ENCODE measurements around the gene CCDC187. TPM values are rescaled to one million over a fixed set of nuclear protein-coding genes. Genes with fewer than 3 reads are reported as not detected.

CCDC187 gene
- total RNA-seq, 2 donors from 2014 or later: 0.30 to 0.48 TPM

GRCh38 chr9:136235171-136235570 lies 68.7 kb downstream of the CCDC187 start:
- H3K9ac ChIP-seq (ENCODE audit: low read depth in 2 of 2, low read length in 2 of 2): no peak overlapping the region
- TF ChIP-seq, protein P1, sequence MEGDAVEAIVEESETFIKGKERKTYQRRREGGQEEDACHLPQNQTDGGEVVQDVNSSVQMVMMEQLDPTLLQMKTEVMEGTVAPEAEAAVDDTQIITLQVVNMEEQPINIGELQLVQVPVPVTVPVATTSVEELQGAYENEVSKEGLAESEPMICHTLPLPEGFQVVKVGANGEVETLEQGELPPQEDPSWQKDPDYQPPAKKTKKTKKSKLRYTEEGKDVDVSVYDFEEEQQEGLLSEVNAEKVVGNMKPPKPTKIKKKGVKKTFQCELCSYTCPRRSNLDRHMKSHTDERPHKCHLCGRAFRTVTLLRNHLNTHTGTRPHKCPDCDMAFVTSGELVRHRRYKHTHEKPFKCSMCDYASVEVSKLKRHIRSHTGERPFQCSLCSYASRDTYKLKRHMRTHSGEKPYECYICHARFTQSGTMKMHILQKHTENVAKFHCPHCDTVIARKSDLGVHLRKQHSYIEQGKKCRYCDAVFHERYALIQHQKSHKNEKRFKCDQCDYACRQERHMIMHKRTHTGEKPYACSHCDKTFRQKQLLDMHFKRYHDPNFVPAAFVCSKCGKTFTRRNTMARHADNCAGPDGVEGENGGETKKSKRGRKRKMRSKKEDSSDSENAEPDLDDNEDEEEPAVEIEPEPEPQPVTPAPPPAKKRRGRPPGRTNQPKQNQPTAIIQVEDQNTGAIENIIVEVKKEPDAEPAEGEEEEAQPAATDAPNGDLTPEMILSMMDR (IDR thresholded peaks at IDR 0.05): no peak
- intact Hi-C loops (cut with DNase I): no loop called here
- H3K4me1 ChIP-seq: no peaks in the 10 kb centered on the region
- no peak overlapping the region for H3K27ac ChIP-seq
- no peaks in the 10 kb centered on the region for H3K27me3 ChIP-seq
- no peaks in the 10 kb centered on the region for H3K9me3 ChIP-seq
- H3K4me3 ChIP-seq: no peak overlapping the region
- no peak for DNase-seq
- H3K36me3 ChIP-seq: no peaks in the 10 kb centered on the region

DNA sequence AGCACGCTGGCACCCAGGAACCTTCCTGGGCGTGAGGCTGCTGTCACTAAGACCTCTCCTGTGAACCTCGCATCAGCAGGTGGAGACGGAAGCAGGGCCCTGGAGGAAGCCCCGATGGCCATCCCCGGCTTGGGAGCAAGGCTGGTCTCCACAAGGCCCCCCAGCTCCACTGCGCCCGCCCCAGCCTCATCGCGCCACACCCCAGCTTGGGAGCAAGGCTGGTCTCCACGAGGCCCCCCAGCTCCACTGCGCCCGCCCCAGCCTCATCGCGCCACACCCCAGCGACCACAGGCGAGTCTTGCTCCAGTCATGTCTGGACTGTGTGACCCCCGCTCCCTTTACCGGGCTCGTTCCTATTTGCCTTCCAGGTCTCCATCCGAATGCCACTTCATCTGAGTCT lies 69.3 kb downstream of the CCDC187 start:
- Histone ChIP-seq H3K9ac (ENCODE audit: low read depth in 2 of 2, low read length in 2 of 2) (no peak overlapping the region), H3K4me1 (no peaks in the 10 kb centered on the region), H3K9me3 (no peaks in the 10 kb centered on the region), H3K27me3 (no peaks in the 10 kb centered on the region), H3K4me3 (no peak overlapping the region), H3K36me3 (no peaks in the 10 kb centered on the region), H3K27ac (no peak overlapping the region)
- TF ChIP-seq, protein P1 (IDR thresholded peaks at IDR 0.05): no peak
- intact Hi-C loops (cut with DNase I): no loop called here
- no peak for DNase-seq

DNA sequence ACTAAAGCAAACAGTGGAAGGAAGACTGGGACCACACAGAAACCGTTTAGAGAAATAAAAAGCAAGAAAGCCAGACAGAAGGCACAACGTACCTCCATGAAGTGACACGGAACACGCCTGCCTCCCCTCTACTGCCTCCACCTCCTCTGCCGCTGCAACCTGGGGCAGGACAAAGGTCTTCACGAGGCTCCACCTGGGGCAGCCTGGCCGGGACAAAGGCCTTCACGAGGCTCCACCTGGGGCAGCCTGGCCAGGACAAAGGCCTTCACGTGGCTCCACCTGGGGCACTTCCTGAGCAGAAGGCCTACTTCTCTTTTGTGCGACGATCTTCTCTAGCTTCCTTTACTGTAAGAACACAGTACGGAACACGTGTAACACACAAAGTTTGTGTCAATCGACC lies 70.0 kb downstream of the CCDC187 start:
- Histone ChIP-seq H3K9ac (ENCODE audit: low read depth in 2 of 2, low read length in 2 of 2) (no peak overlapping the region), H3K36me3 (no peaks in the 10 kb centered on the region), H3K27me3 (no peaks in the 10 kb centered on the region), H3K4me1 (no peaks in the 10 kb centered on the region), H3K9me3 (no peaks in the 10 kb centered on the region), H3K27ac (no peak overlapping the region), H3K4me3 (no peak overlapping the region)
- no peak for DNase-seq
- intact Hi-C loops (cut with DNase I): no loop called here
- TF ChIP-seq, protein P1 (IDR thresholded peaks at IDR 0.05): no peak

GRCh38 chr9:136233411-136233810 lies 70.5 kb downstream of the CCDC187 start:
- TF ChIP-seq, protein P1 (IDR thresholded peaks at IDR 0.05): no peak
- no peak overlapping the region for H3K4me3 ChIP-seq
- H3K27ac ChIP-seq: no peak overlapping the region
- no peaks in the 10 kb centered on the region for H3K9me3 ChIP-seq
- no peaks in the 10 kb centered on the region for H3K27me3 ChIP-seq
- no peaks in the 10 kb centered on the region for H3K4me1 ChIP-seq
- DNase-seq: no peak
- H3K9ac ChIP-seq (ENCODE audit: low read depth in 2 of 2, low read length in 2 of 2): no peak overlapping the region
- no peaks in the 10 kb centered on the region for H3K36me3 ChIP-seq
- intact Hi-C loops (cut with DNase I): no loop called here

DNA sequence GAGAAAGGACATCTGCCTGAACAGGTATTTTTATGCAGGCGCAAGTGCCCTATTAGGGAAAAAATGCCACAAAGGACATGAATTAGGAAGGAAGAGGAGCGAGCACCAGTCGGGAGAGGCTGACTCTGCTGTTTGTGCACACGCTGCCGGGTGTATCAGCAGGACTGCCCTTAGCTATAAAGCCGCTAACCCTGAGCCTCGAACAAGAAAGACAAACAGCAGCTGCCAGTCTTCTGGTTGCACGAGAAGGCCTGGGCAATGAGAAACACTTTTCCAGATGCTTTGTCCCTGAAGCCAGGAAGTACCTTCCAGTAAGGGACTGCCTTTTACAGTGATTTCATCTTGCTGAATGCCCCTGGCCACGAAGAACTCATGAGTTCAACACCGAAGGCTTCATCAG lies 70.9 kb downstream of the CCDC187 start:
- Histone ChIP-seq H3K4me1 (no peaks in the 10 kb centered on the region), H3K9me3 (no peaks in the 10 kb centered on the region), H3K36me3 (no peaks in the 10 kb centered on the region), H3K9ac (ENCODE audit: low read depth in 2 of 2, low read length in 2 of 2) (no peak overlapping the region), H3K27me3 (no peaks in the 10 kb centered on the region), H3K4me3 (no peak overlapping the region), H3K27ac (no peak overlapping the region)
- TF ChIP-seq, protein P1 (IDR thresholded peaks at IDR 0.05): no peak
- intact Hi-C loops (cut with DNase I): no loop called here
- DNase-seq: no peak

All from colonic mucosa (tissue), 4 donors.